Head of caudate nucleus (tissue), 42 donors: ENCODE results near the gene MT1M.
"Not testable (repeated sequence)": the region's sequence is repeated elsewhere in the genome, so short reads cannot be mapped to it uniquely, and the experiment has no call there.

Experiments
- DNase-seq, 42 donors: peaks; one replicate each; pipeline versions ENCODE4 v3.0.0 to v3.0.0-alpha.2; 2020 to 2021; ENCODE audit warnings: mixed read lengths in 7 of 42
- intact Hi-C: fragments of 100-400 bp; cut with DNase I; formaldehyde crosslinking; loops from one replicate; pipeline ENCODE4 v1.15.0; 2022

Gene MT1M

DNA sequence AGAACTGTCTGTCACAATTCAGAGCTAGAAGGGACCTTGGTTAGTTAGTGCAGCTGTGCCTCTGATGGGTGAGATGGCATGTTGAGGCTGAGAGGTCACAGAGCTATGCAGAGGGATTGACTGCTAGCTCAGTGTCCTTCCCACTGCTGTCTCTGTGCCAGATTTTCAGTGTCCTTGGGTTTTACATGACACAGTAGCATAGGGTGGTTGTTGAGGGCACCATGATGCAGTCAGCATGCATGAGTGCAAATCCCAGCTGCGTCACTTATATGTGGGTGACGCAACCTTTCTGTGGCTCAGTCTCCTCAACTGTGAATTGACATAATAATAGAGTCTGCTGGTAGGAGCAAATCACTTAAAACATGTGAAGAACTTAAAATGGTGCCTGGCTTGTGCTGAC is 8.7 kb downstream of the MT1M start:
- no peak for DNase-seq
- intact Hi-C loops: no loop called here

GRCh38 chr16:56643080-56643778 is 10.8 kb downstream of the MT1M start:
- intact Hi-C loops: no loop called here
- peak in 27 of 42 donors; percentile 31 to 74 (median 51) for DNase-seq

GRCh38 chr16:56643833-56644232 is 11.4 kb downstream of the MT1M start:
- intact Hi-C loops: no loop called here
- DNase-seq: no peak

GRCh38 chr16:56645311-56645710 is 12.9 kb downstream of the MT1M start:
- DNase-seq: no peak
- intact Hi-C loops: no loop called here

- intact Hi-C loops: no loop called here
- DNase-seq: no peak
Measured at GRCh38 chr16:56645838-56646237, 13.4 kb downstream of the MT1M start.

- intact Hi-C loops: no loop called here
- no peak for DNase-seq
Measured at GRCh38 chr16:56647641-56648431, 15.4 kb downstream of the MT1M start.

- intact Hi-C loops: no loop called here
- no peak for DNase-seq
Measured at GRCh38 chr16:56649271-56649670, 16.8 kb downstream of the MT1M start.

DNA sequence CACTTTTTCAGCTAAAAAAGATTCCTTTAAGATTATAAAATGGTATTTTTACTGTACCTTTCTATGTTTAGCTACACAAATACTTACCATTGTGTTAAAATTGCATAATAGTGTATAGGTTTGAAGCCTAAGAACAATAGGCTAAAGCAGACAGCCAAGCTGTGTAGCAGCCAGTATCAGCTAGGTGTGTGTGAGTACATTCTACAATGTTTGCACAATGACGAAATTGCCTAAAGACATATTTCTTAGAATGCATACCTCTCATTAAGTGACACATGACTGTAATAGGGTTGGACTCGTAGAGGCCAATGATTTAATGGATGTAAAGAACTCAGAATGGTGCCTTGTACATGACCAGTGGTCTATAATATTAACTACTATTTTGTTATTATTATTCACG is 17.4 kb downstream of the MT1M start:
- DNase-seq: no peak
- intact Hi-C loops: no loop called here

DNA sequence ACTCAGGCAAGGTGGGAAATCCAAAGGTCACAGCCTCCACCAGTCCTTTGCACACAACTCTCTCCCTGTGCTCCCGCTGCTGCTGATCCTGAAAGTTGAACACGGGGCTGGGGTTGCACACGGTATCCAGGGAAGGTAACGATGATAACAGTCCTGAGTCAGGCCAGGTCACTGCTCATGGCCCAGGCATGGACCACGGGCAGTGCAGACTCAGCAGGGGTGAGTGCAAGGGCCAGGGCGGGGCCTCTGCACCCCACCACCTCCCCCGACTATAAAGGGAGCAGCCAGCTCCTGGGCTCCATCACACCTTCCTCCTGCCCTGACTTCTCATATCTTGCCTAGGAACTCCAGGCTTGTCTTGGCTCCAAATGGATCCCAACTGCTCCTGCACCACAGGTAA is 19.1 kb downstream of the MT1M start, which contains the start of gene MT1B:
Gene MT1B, plus strand, starts transcription at position 301 of the 400 bp plus-strand sequence. Its CDS starts 68 bp downstream, at position 369.
- intact Hi-C loops: no loop called here
- DNase-seq: no peak

GRCh38 chr16:56652600-56652999 is 20.1 kb downstream of the MT1M start:
- DNase-seq: no peak
- intact Hi-C loops: no loop called here

DNA sequence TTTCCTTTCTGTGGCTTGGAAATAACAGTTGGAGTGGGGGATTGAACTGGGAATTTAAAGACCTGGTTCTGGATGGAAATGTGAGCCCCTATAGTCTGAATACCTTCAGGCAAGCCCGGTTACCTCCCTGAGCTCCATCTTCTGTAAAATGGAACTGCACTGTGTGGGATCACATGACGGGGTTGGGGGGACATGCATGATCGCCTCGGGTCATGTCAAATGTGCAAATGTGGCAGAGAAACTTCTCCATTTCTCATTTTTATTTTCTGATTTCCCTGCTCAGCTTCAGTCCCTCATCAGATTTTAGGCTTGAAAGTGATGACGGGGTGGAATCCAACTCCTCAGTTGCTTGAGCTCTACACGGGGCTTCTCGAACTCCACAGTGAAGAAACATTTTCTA is 20.8 kb downstream of the MT1M start:
- intact Hi-C loops: no loop called here

DNA sequence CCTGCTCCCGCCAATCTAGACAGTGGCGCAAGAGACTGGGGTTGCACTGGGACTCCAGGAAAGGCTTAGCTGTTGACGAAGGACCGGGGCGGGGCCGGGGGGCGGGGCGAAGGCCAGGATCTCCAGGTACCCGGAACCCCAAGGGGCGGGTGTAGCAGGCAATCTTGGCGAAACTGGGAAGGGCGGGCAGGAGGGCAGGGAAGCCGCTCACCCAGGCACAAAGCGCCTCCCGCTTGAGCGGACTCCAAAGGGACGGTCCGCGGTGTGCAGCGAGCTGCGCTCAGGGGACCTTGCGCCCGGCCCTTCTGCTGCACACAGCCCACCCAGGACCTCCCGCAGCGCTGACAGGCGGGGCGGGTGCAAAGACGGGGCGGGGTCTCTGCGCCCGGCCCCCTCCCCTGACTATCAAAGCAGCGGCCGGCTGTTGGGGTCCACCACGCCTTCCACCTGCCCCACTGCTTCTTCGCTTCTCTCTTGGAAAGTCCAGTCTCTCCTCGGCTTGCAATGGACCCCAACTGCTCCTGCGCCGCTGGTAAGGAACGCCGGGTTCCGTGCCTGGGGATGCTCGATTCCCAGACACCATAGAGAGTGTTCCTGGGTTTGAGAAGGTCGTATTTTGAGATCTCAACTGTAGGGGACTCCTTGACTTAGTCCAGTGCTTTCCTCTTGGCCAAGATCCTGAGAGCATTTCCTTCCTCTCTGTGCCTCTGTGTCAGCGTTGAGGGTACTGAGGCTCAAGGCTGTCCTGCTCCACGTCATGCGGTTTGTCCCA is 25.3 kb downstream of the MT1M start, which contains the start of gene MT1F:
Gene MT1F, plus strand, starts transcription at position 405 of the 772 bp plus-strand sequence. Its CDS starts 100 bp downstream, at position 505.
- intact Hi-C loops: no loop called here
- peak in 40 of 42 donors; percentile 15 to 73 (median 52) for DNase-seq

More for the DNA sequence above, 20.8 kb downstream of the MT1M start:
- no peak for DNase-seq

- DNase-seq: peak in 7 of 42 donors; percentile 11 to 48 (median 24)
- intact Hi-C loops: no loop called here
Measured at GRCh38 chr16:56658327-56658875, 25.9 kb downstream of the MT1M start.

GRCh38 chr16:56662357-56663354 is 30.2 kb downstream of the MT1M start:
- DNase-seq: peak in 31 of 42 donors; percentile 36 to 78 (median 57)
- intact Hi-C loops: no loop called here

GRCh38 chr16:56664506-56664905 is 32.0 kb downstream of the MT1M start:
- DNase-seq: no peak
- intact Hi-C loops: no loop called here

- intact Hi-C loops, DNase-seq: not testable (repeated sequence)
Measured at GRCh38 chr16:56665286-56666261, 33.1 kb downstream of the MT1M start.
